ENCODE measurements around the gene PAPSS2. TPM values are rescaled to one million over a fixed set of nuclear protein-coding genes. Genes with fewer than 3 reads are reported as not detected.

PAPSS2 gene
- polyA plus RNA-seq, 1 donor: 46.0 TPM

DNA sequence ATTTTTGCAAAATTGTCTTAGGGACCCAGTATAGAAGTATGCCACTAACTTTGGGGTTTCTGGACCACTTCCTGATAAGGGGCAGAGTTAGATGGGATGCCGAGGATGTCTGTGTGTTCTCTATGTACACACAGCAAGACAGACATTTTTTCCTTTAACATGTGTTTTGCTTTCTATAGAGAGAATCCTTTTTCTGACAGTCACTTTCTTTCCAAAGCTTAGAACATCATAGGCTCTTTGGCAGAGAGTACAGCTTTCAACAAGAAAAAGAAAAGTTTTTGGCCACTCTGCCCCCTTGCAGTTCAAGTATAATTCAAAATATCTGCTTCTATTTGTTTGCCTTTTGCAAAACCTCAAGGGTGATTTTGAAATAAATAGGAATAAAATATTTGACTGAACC, 44.1 kb downstream of the PAPSS2 start:
- DNase-seq: no peak
- H3K4me1 ChIP-seq (ENCODE audit: control insufficient read depth, insufficient read depth, low read length): peaks cover 5% of the 10 kb centered on the region
- 60% methylated on average over 1 of the region's 1 CpG for WGBS (ENCODE audit: insufficient coverage, low lambda C conversion rate)
- H3K27ac ChIP-seq (ENCODE audit: low read length): no peak overlapping the region
- no peaks in the 10 kb centered on the region for H3K27me3 ChIP-seq (ENCODE audit: control insufficient read depth, insufficient read depth, low read length)
- no peak overlapping the region for H3K4me3 ChIP-seq (ENCODE audit: low read length)
- H3K9me3 ChIP-seq (ENCODE audit: control insufficient read depth, low read depth, low read length): no peaks in the 10 kb centered on the region
- H3K36me3 ChIP-seq (ENCODE audit: control insufficient read depth, insufficient read depth, low read length): no peaks in the 10 kb centered on the region

DNA sequence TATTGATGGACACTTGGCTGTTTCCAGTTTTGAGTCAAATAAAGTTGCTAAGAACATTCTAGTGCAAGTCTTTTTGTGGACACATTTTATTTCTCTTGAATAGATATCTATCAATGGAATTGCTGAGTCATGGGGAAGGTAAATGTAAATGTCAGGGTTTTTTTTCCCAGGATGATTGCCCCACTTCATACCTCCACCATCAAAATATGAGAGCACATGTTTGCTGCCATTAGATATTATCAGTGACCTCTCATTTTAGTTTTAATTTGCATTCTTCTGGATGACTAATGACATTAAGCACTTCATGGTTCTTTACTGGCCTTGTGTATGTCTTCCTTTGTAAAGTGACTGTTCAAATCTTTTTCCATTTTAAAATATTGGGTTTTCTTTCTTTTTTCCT, 45.7 kb downstream of the PAPSS2 start:
- Histone ChIP-seq H3K9me3 (ENCODE audit: control insufficient read depth, low read depth, low read length) (no peaks in the 10 kb centered on the region), H3K27ac (ENCODE audit: low read length) (no peak overlapping the region), H3K36me3 (ENCODE audit: control insufficient read depth, insufficient read depth, low read length) (peaks cover 5% of the 10 kb centered on the region), H3K4me3 (ENCODE audit: low read length) (no peak overlapping the region), H3K27me3 (ENCODE audit: control insufficient read depth, insufficient read depth, low read length) (no peaks in the 10 kb centered on the region), H3K4me1 (ENCODE audit: control insufficient read depth, insufficient read depth, low read length) (peaks cover 5% of the 10 kb centered on the region)
- no peak for DNase-seq

DNA sequence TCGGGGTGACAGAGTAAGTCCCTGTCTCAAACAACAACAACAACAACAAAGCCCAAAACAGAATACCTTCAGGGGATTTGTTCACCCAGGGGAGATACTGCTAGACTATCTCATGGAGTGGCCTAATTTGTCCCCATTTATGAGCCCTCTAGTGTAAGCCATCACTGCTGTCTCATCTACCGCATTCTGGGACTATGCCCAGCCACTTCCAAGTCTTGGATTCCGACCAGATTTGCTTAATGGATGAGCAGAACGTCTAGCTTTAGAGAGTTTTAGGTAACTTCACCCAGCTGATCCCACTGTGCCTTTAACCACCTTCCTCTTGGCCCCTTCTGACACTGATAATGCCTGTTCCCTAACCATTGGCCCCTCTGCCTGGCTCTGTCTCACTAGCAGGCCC, 47.1 kb downstream of the PAPSS2 start:
- Histone ChIP-seq H3K9me3 (ENCODE audit: control insufficient read depth, low read depth, low read length) (no peaks in the 10 kb centered on the region), H3K27ac (ENCODE audit: low read length) (no peak overlapping the region), H3K4me3 (ENCODE audit: low read length) (no peak overlapping the region), H3K27me3 (ENCODE audit: control insufficient read depth, insufficient read depth, low read length) (no peaks in the 10 kb centered on the region), H3K36me3 (ENCODE audit: control insufficient read depth, insufficient read depth, low read length) (peaks cover 10% of the 10 kb centered on the region), H3K4me1 (ENCODE audit: control insufficient read depth, insufficient read depth, low read length) (peaks cover 5% of the 10 kb centered on the region)
- WGBS (ENCODE audit: insufficient coverage, low lambda C conversion rate): no CpG with 5 or more reads among the region's 4 CpGs
- no peak for DNase-seq

DNA sequence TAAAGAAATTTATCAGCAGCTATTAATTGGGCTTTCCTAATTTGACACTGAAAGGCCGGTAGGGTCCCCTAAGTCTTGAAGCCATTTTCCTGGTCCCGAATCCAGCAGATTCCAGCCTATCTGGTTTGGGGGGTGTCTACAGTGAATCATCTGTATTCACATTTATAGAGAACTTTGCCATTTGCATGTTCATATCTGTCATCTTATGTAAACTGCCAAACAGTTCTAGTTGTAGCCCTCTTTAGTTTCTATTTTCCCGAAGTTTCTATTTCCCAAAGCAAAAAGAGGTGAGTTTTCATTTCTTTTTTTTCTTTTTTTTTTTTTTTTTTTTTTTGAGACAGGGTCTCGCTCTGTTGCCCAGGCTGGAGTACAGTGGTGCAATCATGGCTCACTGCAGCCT, 47.6 kb downstream of the PAPSS2 start:
- 100% methylated on average over 1 of the region's 4 CpGs for WGBS (ENCODE audit: insufficient coverage, low lambda C conversion rate)
- Histone ChIP-seq H3K4me3 (ENCODE audit: low read length) (no peak overlapping the region), H3K27ac (ENCODE audit: low read length) (no peak overlapping the region), H3K9me3 (ENCODE audit: control insufficient read depth, low read depth, low read length) (no peaks in the 10 kb centered on the region), H3K36me3 (ENCODE audit: control insufficient read depth, insufficient read depth, low read length) (peaks cover 10% of the 10 kb centered on the region), H3K4me1 (ENCODE audit: control insufficient read depth, insufficient read depth, low read length) (peaks cover 3% of the 10 kb centered on the region), H3K27me3 (ENCODE audit: control insufficient read depth, insufficient read depth, low read length) (no peaks in the 10 kb centered on the region)
- DNase-seq: no peak

DNA sequence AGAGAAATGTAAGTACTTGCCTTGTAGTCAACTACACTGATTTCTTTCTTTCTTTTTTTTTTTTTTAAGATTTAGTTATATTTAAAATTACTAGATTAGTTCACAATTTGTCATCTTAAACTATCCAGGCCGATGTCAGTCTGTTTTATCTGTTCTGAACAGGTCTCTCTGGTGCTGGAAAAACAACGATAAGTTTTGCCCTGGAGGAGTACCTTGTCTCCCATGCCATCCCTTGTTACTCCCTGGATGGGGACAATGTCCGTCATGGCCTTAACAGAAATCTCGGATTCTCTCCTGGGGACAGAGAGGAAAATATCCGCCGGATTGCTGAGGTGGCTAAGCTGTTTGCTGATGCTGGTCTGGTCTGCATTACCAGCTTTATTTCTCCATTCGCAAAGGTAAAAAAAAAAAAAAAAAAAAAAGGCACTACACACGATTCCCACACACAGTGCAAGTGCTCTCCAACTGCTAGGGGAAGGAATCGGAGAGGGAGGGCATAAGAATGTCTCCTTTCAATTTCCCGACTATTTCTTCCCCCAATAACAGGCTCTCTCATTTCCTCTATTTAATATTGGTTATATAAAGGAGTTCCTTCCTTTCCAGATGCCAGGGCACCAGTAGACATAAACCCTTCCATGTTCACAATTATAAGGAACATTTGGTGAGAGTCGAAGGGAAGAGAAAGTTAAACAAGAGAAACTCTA, 53.4 kb downstream of the PAPSS2 start:
- H3K27me3 ChIP-seq (ENCODE audit: control insufficient read depth, insufficient read depth, low read length): no peaks in the 10 kb centered on the region
- 56% methylated on average over 3 of the region's 11 CpGs for WGBS (ENCODE audit: insufficient coverage, low lambda C conversion rate)
- H3K27ac ChIP-seq (ENCODE audit: low read length): no peak overlapping the region

DNA sequence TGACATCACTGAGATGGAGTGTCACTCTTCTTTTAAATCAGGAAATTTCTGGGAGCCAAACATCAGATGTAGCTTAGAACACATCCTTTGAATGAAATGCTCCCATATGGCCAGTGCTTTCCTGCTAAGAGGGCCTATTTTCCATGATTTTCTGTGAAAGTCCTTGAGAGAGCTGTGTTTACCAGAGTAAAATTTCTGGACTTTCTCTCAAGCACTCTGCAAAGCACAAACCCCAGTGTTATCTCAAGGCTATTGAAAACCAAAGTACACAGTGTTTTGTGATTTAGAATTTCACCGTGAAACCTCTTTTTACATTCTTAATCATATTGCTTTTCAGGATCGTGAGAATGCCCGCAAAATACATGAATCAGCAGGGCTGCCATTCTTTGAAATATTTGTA, 54.0 kb downstream of the PAPSS2 start:
- Histone ChIP-seq H3K27ac (ENCODE audit: low read length) (no peak overlapping the region), H3K4me1 (ENCODE audit: control insufficient read depth, insufficient read depth, low read length) (peaks cover 2% of the 10 kb centered on the region), H3K4me3 (ENCODE audit: low read length) (no peak overlapping the region), H3K9me3 (ENCODE audit: control insufficient read depth, low read depth, low read length) (no peaks in the 10 kb centered on the region), H3K27me3 (ENCODE audit: control insufficient read depth, insufficient read depth, low read length) (no peaks in the 10 kb centered on the region), H3K36me3 (ENCODE audit: control insufficient read depth, insufficient read depth, low read length) (peaks cover 45% of the 10 kb centered on the region)
- WGBS (ENCODE audit: insufficient coverage, low lambda C conversion rate): no CpG with 5 or more reads among the region's 3 CpGs
- no peak for DNase-seq

More for the DNA sequence above, 53.4 kb downstream of the PAPSS2 start:
- no peak for DNase-seq
- no peaks in the 10 kb centered on the region for H3K9me3 ChIP-seq (ENCODE audit: control insufficient read depth, low read depth, low read length)
- no peak overlapping the region for H3K4me3 ChIP-seq (ENCODE audit: low read length)
- peaks cover 43% of the 10 kb centered on the region for H3K36me3 ChIP-seq (ENCODE audit: control insufficient read depth, insufficient read depth, low read length)
- H3K4me1 ChIP-seq (ENCODE audit: control insufficient read depth, insufficient read depth, low read length): peaks cover 2% of the 10 kb centered on the region

DNA sequence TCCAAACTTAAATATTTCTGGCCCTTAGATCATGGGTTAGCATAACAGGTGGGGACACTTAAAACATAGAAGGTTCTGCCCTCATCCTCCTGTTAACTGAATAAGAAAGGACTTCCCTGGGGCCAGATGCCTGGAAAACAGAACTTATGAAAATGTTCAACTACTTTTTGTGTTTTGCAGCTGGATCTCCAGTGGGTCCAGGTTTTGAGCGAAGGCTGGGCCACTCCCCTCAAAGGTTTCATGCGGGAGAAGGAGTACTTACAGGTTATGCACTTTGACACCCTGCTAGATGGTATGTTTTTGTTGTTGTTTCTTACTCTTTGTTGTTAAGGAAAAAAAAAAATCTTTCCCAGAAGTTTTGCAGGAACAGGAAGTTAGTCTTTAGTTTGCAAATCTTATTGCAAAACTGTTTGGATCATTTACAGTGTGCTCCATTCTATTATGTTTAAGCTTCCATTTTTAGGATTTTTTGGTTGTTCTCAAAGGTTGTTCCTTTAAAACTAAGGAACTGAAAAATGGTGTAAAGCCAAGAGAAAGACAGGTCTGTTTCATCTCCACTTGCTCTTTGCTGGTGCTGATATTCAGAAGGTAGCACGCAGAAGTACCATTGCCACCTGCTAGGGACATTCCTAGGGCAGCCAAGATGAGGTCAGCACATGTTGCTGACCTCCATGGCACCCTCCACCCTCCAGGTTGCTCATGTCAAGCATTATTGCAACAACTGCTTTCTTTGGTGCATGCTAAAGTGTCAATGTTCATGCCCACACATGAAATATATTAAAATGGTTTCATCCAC, 56.1 kb downstream of the PAPSS2 start:
- Histone ChIP-seq H3K9me3 (ENCODE audit: control insufficient read depth, low read depth, low read length) (no peaks in the 10 kb centered on the region), H3K36me3 (ENCODE audit: control insufficient read depth, insufficient read depth, low read length) (peaks cover 49% of the 10 kb centered on the region), H3K4me1 (ENCODE audit: control insufficient read depth, insufficient read depth, low read length) (peaks cover 2% of the 10 kb centered on the region), H3K4me3 (ENCODE audit: low read length) (no peak overlapping the region), H3K27me3 (ENCODE audit: control insufficient read depth, insufficient read depth, low read length) (no peaks in the 10 kb centered on the region), H3K27ac (ENCODE audit: low read length) (no peak overlapping the region)
- DNase-seq: no peak
- WGBS (ENCODE audit: insufficient coverage, low lambda C conversion rate): no CpG with 5 or more reads among the region's 3 CpGs

DNA sequence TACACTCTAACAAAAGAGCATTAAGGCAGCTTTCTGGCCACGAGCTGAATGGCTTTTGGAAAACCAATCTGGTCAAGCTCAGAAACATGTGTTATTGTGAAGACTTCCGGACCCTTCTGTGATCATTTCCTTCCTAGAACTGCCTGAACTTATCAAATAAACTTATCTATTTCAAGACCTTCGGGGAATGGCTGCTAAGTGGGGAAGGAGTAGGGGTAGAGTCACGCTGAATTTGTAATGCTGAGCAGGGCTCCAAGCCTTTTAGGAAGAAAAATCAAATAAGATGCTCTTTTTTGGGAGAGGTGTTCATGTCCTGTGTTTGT, 56.6 kb downstream of the PAPSS2 start:
- H3K4me1 ChIP-seq (ENCODE audit: control insufficient read depth, insufficient read depth, low read length): peaks cover 2% of the 10 kb centered on the region
- H3K27me3 ChIP-seq (ENCODE audit: control insufficient read depth, insufficient read depth, low read length): no peaks in the 10 kb centered on the region
- 100% methylated on average over 1 of the region's 4 CpGs for WGBS (ENCODE audit: insufficient coverage, low lambda C conversion rate)
- no peak overlapping the region for H3K4me3 ChIP-seq (ENCODE audit: low read length)
- peaks cover 46% of the 10 kb centered on the region for H3K36me3 ChIP-seq (ENCODE audit: control insufficient read depth, insufficient read depth, low read length)
- no peaks in the 10 kb centered on the region for H3K9me3 ChIP-seq (ENCODE audit: control insufficient read depth, low read depth, low read length)
- H3K27ac ChIP-seq (ENCODE audit: low read length): no peak overlapping the region
- no peak for DNase-seq

DNA sequence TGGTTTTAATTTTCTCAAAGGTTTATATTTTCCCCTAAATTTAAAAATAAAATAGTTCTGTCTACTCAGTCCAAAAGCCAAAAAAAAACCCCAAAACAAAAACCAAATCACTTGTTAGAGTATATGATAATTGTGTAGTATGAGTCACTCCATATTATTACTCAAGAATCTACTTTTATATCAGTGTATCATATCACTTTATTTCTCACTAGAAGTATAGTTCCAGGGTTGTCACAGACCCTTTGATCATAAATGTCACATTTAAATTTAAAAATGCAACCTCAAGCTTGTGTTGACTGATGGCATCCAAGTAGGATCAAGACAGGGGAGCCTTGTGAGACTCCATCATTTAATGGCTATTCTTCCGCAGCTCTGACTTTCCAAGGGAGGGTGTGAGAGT, 61.0 kb downstream of the PAPSS2 start:
- Histone ChIP-seq H3K27me3 (ENCODE audit: control insufficient read depth, insufficient read depth, low read length) (no peaks in the 10 kb centered on the region), H3K36me3 (ENCODE audit: control insufficient read depth, insufficient read depth, low read length) (peaks cover 27% of the 10 kb centered on the region), H3K9me3 (ENCODE audit: control insufficient read depth, low read depth, low read length) (no peaks in the 10 kb centered on the region), H3K4me1 (ENCODE audit: control insufficient read depth, insufficient read depth, low read length) (peaks cover 4% of the 10 kb centered on the region), H3K4me3 (ENCODE audit: low read length) (no peak overlapping the region), H3K27ac (ENCODE audit: low read length) (no peak overlapping the region)
- no CpG with 5 or more reads among the region's 1 CpG for WGBS (ENCODE audit: insufficient coverage, low lambda C conversion rate)
- no peak for DNase-seq

DNA sequence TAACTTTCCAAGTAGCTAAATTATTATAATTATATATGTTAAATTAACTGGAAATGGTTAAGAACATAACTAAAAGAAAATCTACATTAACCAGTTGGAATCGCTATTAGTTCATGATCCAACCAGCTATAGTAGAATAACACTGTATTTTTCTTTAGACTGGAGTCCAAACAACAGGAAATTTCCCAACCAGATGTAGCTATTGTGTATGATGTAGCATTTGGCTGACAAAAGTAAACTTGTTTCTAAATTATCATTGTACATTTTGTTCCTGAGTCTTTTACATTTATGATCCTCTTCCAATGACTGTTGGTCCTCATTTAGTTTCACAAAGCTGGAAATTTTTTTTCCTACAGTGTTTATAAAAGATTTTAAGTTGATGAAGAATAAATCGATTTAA, 62.1 kb downstream of the PAPSS2 start:
- Histone ChIP-seq H3K27ac (ENCODE audit: low read length) (no peak overlapping the region), H3K4me3 (ENCODE audit: low read length) (no peak overlapping the region), H3K27me3 (ENCODE audit: control insufficient read depth, insufficient read depth, low read length) (no peaks in the 10 kb centered on the region), H3K9me3 (ENCODE audit: control insufficient read depth, low read depth, low read length) (no peaks in the 10 kb centered on the region), H3K4me1 (ENCODE audit: control insufficient read depth, insufficient read depth, low read length) (peaks cover 4% of the 10 kb centered on the region), H3K36me3 (ENCODE audit: control insufficient read depth, insufficient read depth, low read length) (peaks cover 16% of the 10 kb centered on the region)
- WGBS (ENCODE audit: insufficient coverage, low lambda C conversion rate): 100% methylated on average over 1 of the region's 2 CpGs
- no peak for DNase-seq

DNA sequence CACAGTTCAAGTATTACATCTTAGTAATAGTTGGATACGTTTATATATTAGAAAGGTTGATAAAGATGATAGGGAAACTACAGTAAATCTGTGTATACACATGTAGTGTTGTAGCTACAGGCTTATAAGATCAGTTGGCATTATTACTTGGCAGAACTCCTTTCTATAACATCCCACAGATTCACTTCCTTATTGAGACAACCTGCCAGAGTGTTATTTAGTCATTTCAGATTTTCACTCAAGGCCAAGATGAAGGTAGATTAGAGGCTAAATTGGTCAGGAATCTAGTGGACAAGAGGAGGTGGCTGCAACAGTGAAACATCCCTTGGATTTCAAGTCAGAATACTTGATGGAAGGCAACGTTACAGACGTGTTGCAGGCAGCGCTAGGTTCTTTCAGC, 63.0 kb downstream of the PAPSS2 start:
- H3K4me1 ChIP-seq (ENCODE audit: control insufficient read depth, insufficient read depth, low read length): peaks cover 4% of the 10 kb centered on the region
- WGBS (ENCODE audit: insufficient coverage, low lambda C conversion rate): 80% methylated on average over 1 of the region's 4 CpGs
- no peak overlapping the region for H3K27ac ChIP-seq (ENCODE audit: low read length)
- no peak overlapping the region for H3K4me3 ChIP-seq (ENCODE audit: low read length)
- no peaks in the 10 kb centered on the region for H3K27me3 ChIP-seq (ENCODE audit: control insufficient read depth, insufficient read depth, low read length)
- peaks cover 19% of the 10 kb centered on the region for H3K36me3 ChIP-seq (ENCODE audit: control insufficient read depth, insufficient read depth, low read length)
- peak in 1 of 2 donors; percentile 18 for DNase-seq
- no peaks in the 10 kb centered on the region for H3K9me3 ChIP-seq (ENCODE audit: control insufficient read depth, low read depth, low read length)

Measured in large intestine (tissue), 3 donors.